GM12872 (cell line): ENCODE measurements around the gene SPDEF.

Source experiments
- TF ChIP-seq, protein P1 (sequence below): IDR thresholded peaks from 3 replicates; pipeline ENCODE4 v1.5.1; 2011; ENCODE audit warnings: low read depth, mild to moderate bottlenecking, low read length, moderate library complexity; ENCODE audit not compliant: insufficient read depth

Gene SPDEF

DNA sequence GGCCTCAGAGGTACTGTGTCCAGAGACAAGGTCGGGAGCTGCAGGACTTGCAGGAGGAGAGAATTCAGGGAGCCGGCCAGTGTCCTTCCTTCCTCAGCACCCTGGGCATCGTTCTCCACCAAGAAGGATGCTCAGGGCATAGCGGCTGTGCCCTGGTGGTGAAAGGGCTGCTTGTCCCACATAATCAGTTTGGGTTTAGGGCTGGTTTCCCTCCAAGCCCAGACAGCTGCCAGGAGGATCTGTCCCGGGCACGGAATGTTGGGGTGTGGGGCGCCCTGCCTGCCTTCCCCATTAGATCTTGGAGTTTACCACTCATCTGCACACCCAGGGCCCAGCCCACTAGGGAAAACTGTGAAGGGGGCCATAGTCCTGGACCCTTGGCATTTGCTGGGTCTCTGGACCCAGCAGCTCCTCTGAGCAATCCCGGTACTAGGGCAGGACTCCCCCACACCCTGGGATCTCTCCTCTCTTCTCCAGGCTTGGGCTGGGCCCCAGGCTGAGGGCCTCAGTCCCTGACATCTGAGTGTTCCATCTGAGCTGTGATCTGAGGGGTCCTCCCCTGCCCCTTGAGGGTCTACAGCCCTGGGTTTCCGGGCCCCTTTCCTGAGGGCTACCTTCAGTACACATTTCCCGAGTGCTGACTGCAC is 18.6 kb upstream of the SPDEF start:
- TF ChIP-seq, protein P1, sequence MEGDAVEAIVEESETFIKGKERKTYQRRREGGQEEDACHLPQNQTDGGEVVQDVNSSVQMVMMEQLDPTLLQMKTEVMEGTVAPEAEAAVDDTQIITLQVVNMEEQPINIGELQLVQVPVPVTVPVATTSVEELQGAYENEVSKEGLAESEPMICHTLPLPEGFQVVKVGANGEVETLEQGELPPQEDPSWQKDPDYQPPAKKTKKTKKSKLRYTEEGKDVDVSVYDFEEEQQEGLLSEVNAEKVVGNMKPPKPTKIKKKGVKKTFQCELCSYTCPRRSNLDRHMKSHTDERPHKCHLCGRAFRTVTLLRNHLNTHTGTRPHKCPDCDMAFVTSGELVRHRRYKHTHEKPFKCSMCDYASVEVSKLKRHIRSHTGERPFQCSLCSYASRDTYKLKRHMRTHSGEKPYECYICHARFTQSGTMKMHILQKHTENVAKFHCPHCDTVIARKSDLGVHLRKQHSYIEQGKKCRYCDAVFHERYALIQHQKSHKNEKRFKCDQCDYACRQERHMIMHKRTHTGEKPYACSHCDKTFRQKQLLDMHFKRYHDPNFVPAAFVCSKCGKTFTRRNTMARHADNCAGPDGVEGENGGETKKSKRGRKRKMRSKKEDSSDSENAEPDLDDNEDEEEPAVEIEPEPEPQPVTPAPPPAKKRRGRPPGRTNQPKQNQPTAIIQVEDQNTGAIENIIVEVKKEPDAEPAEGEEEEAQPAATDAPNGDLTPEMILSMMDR = no peak

DNA sequence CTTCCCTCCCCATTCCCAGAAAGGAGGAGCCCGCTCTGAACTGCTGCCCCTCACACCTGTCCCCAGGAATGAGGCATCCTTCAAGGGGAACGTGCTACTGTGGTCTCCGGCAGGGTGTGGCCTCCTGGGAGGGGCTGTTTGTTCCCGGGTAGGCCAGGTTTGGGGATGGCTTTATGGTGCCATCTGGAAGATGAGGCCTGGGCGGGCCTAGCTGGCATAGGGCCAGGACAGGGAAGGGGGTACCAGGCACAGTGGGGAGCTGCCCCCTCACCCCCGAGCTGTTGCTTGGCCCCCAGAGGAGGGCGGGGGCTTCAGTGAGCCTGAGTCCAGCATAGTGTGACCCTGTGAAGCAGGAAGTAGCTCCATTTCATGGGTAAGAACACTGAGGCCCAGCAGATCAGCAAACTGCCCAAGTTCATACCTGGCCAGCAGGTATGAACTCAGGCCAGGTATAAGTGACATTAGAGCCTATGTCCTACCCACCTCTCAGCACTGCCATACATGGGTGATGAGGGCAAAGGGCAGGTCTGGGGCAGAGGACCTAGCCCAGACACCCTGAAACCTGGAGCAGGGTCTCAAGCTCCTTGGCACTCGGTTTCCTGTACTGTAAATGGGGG is 17.5 kb upstream of the SPDEF start:
- TF ChIP-seq, protein P1 = no peak

DNA sequence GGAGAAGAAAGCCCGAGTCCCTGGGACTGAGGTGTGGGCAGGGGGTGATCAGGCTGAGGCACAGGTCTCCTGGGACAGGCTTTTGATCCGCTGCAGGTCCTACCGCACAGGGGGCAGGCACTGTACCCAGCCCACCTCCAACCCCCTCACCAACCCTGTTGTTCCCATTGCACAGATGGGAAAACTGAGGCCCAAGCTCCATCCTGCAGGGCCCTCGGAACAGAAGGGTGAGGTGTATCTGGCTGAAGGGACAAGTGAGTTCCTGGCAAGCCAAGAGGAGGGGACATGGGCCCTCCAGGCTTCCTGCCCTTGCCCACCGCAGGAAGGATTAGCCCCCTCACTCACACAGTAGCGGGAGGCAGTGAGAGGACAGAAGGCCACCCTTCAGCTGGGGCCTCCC is 16.5 kb upstream of the SPDEF start:
- TF ChIP-seq, protein P1 = no peak

DNA sequence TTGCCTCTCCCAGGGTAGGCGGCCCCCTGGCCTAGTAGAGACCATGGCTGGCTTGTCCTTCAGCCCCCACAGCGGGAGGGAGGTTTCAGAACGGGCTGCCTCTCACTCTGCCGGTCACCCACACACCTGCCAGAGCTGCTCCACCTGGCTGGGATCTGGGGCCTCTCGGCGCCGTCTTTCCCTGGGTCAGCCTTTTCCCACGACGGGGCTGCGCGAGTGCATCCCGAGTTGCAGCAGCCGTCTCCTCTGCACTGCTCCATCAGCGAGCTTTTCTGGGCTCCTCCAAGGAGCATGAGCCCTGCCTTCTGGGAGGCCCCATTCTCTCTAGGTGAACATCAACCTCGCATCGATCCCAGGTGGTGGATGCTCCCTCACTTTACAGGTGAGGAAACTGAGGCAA is 15.9 kb upstream of the SPDEF start:
- TF ChIP-seq, protein P1 = no peak

DNA sequence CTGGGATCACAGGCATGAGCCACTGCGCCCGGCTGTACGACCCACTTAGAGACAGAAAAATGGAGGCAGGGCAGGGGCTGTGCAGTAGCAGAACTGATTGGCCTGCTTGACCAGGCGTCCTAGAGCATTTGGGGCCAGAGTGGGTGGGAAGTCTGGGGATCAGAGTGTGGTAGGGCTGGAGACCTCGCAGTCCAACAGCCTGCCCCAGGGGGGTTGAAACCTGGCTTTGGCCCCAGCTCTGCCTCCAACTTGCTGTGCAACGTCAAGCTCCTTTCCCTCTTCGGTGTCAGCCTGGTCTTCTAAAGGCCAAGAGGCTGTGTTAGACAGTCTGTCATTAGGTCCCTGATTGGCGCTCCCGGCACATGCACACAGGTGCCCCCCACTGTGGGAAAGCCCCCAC is 15.3 kb upstream of the SPDEF start:
- TF ChIP-seq, protein P1 = no peak

DNA sequence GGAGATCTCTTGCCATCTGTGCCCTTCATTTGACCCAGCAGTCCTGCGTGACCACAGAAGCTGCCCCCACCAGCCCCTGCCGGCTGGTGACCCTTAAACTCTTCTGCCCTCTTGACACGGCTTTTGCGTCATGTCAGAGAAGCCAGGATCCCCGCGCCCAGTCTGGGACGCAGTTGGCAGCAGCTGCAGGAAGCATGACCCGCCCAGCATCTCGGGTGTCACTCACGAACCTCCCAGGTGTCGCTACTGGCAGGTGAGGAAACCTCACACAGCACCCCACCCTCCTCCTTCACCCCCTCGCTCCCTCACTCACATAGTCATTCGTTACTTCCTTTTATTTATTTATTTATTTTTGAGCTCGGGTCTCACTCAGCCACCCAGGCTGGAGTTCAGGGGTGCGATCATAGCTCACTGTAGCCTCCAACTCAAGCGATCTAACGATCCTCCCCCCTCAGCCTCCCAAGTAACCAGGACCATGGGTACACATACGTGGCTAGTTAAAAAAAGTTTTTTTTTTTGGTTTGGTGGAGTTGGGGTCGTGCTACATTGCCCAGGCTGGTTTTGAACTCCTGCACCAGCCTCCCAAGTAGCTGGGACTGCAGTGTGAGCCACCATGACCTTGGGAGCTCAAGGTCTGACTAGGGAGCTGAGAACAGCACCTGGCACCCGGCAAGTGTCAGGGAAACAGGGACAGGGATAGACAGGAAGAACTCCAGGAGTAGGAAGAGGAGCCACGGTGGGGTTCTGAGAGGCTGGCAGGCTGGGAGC is 14.1 kb upstream of the SPDEF start:
- TF ChIP-seq, protein P1 = no peak

DNA sequence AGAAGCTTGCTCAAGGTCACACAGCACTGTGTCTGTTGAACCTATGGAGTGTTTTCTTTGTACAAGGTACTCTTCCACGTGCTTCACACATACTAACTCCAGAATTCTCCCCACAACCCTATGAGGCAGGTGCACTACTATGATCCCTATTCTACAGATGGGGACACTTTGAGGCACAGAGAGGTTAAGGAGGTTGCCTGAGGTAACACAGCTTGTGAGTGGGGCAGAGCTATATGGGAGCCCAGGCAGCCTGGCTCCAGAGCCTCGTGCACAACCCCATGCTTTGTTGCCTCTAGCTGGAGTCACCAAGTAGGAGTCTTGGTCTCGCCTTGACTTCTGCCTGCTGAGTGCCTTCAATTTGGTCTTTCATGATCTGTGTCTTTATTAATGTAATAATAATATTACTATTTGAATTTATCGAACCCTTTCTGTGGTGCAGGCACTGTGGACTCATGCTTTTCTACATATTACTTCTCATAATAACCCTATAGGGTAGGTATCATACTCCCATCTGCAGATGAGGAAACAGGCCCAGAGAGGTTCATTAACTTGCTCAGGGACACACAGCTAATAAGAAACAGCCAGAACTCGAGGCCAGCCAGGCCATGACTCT is 13.3 kb upstream of the SPDEF start:
- TF ChIP-seq, protein P1 = no peak
